ENCODE data around the gene CCDC12. TPM values are rescaled to one million over a fixed set of nuclear protein-coding genes. Genes with fewer than 3 reads are reported as not detected.

The CCDC12 gene
- total and polyA plus RNA-seq, 2 of the 13 experiments (the other 11 are each of a cell fraction or from before 2014, with no cell fraction given): 30.1 to 49.5 TPM

- TF ChIP-seq ZBTB33 (CRISPR knock-in tag; IDR thresholded peaks at IDR 0.05) (no peak), ZNF207 (IDR thresholded peaks at IDR 0.05; ENCODE audit: borderline replicate concordance) (no peak), KLF15 (CRISPR knock-in tag; IDR thresholded peaks at IDR 0.05; ENCODE audit: borderline replicate concordance) (no peak), THAP7 (CRISPR knock-in tag; IDR thresholded peaks at IDR 0.05) (0 out of 2 replicates have a peak, but pooled peaks have one; percentile 37), EP300 (IDR thresholded peaks at IDR 0.05; ENCODE audit: low read depth in 2 of 2, low read length in 2 of 2) (0 out of 4 replicates have a peak, but pooled peaks of 1 of the 2 experiments have one; percentile 14), EP300 (CRISPR knock-in tag; IDR thresholded peaks at IDR 0.05; ENCODE audit: borderline replicate concordance) (no peak; the same call in 1 of the 2 replicates), ARID4A (CRISPR knock-in tag; IDR thresholded peaks at IDR 0.05; ENCODE audit: borderline replicate concordance) (peak; percentile 82; the same call in 1 of the 2 replicates), RBAK (CRISPR knock-in tag; IDR thresholded peaks at IDR 0.05) (no peak), NCOA5 (CRISPR knock-in tag; IDR thresholded peaks at IDR 0.05) (no peak), SMAD1 (CRISPR knock-in tag; IDR thresholded peaks at IDR 0.05; ENCODE audit: borderline replicate concordance, low read depth) (no peak), TBX2 (CRISPR knock-in tag; IDR thresholded peaks at IDR 0.05; ENCODE audit: borderline replicate concordance) (peak; percentile 66; the same call in 1 of the 2 replicates), ZNF337 (CRISPR knock-in tag; IDR thresholded peaks at IDR 0.05; ENCODE audit: borderline replicate concordance, low read depth) (no peak), HNRNPLL (IDR thresholded peaks at IDR 0.05; ENCODE audit: low read depth, low read length, poor library complexity, severe bottlenecking) (peak; percentile 85), ATAD3A (CRISPR knock-in tag; IDR thresholded peaks at IDR 0.05) (no peak), EED (CRISPR knock-in tag; IDR thresholded peaks at IDR 0.05) (0 out of 2 replicates have a peak, but pooled peaks have one; percentile 39), CREM (IDR thresholded peaks at IDR 0.05) (no peak), CREM (CRISPR knock-in tag; IDR thresholded peaks at IDR 0.05) (no peak), SRSF4 (IDR thresholded peaks at IDR 0.05; ENCODE audit: low read depth, low read length, poor library complexity, severe bottlenecking) (no peak), ZNF160 (CRISPR knock-in tag; IDR thresholded peaks at IDR 0.05) (no peak), ZNF660 (CRISPR knock-in tag; IDR thresholded peaks at IDR 0.05; ENCODE audit: borderline replicate concordance, low read depth) (no peak), ZNF839 (CRISPR knock-in tag; IDR thresholded peaks at IDR 0.05; ENCODE audit: borderline replicate concordance) (no peak), ZNF720 (CRISPR knock-in tag; IDR thresholded peaks at IDR 0.05) (no peak)
Measured at GRCh38 chr3:46978985-46979944, 2.7 kb upstream of the CCDC12 start, which contains the start of gene NBEAL2 (continued).
